Hematopoietic multipotent progenitor cell (in vitro differentiated cells): Measurements from ENCODE around the gene PRRT1. TPM values are rescaled to one million over a fixed set of nuclear protein-coding genes. Genes with fewer than 3 reads are reported as not detected.
"Not testable (repeated sequence)": the region's sequence is repeated elsewhere in the genome, so short reads cannot be mapped to it uniquely, and the experiment has no call there.

ENCODE experiments used
- DNase-seq, 3 donors: peaks; one replicate each; pipeline ENCODE4 v3.0.0-alpha.2; 2011 to 2015; ENCODE audit warnings: low read depth in 2 of 3, low spot score in 2 of 3
- total RNA-seq: library from RNA; depleted of rRNA; stranded (reverse); fragments of >200 nt; gene quantifications from one replicate; pipeline ENCODE4 v1.2.3, GENCODE V29; 2012

Gene PRRT1
- total RNA-seq, 1 donor: 0.27 TPM

- DNase-seq: peak in 1 of 3 donors; percentile 37
Observed at GRCh38 chr6:32152769-32153563, 1.2 kb upstream of the PRRT1 start.

- DNase-seq: no peak
Observed at GRCh38 chr6:32151181-32151862, 417 bp downstream of the PRRT1 start.

- DNase-seq: no peak
Observed at GRCh38 chr6:32149932-32150870, 1.5 kb downstream of the PRRT1 start.

GRCh38 chr6:32149092-32149755 lies 2.5 kb downstream of the PRRT1 start:
- DNase-seq: no peak

GRCh38 chr6:32148289-32149091 lies 3.2 kb downstream of the PRRT1 start:
- peak in 2 of 3 donors; percentile 85 to 93 for DNase-seq

- DNase-seq: peak in 1 of 3 donors; percentile 36
Observed at GRCh38 chr6:32147401-32148132, 4.2 kb downstream of the PRRT1 start.

GRCh38 chr6:32146687-32147086 lies 5.1 kb downstream of the PRRT1 start:
- no peak for DNase-seq

DNA sequence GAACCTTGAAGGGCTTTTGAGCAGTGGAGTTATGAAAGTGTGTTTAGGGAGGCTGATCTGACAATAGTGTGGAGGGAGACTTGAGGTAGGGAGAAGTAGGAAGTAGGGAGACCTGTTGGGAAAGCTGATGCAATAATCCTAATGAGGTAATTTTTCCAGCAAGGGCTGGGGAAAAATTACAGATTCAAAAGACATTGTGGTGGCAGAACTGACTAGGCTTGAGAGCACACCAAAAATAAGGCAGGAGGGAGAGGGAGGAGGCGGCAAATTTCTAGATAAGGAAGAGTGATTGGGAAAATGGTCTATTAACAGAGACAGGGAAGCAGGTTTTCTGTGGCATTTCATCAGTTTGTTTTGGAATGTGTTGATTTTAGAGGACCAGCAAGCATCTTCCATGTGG lies 5.5 kb downstream of the PRRT1 start:
- DNase-seq: no peak

GRCh38 chr6:32144238-32144637 lies 7.5 kb downstream of the PRRT1 start:
- not testable (repeated sequence) for DNase-seq

GRCh38 chr6:32140420-32141046 lies 11.2 kb downstream of the PRRT1 start:
- DNase-seq: no peak

DNA sequence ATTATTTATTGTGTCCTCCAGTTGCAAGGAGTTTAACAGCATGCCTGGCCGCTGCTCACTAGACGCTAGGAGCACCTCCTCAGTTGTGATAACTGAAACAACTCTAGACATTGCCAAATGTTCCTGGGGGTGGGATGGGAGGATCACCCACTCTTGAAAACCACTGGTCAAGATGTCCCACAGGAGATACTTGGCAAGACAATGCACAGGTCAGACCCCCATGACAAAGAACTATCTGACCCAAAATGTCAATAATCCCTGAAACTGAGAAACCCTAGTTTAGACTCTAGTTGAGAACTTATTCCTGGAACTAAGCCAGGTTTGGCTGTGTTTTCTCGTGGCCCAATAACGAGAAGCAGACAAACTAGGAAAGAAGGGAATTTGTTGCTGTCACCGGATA lies 12.1 kb downstream of the PRRT1 start:
- DNase-seq: no peak

GRCh38 chr6:32137454-32137853 lies 14.3 kb downstream of the PRRT1 start:
- DNase-seq: no peak

DNA sequence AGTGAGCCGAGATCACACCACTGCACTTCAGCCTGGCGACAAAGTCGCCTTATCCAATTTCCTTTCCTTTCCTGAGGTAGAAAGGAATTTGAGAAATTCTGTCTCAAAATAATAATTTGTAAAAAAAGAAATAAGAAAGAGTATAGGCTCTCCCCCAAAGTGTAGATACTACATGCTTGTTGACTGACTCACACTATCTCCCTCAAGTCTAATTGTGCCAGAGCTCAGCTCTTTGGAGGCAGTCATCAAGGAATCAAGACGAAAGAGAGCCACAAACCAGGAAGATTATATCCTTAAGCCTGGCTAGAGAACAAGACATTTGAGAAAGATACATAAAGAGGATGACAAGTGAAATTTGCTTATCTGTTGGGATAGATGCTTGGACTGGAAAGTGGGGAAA lies 18.0 kb downstream of the PRRT1 start:
- DNase-seq: no peak

DNA sequence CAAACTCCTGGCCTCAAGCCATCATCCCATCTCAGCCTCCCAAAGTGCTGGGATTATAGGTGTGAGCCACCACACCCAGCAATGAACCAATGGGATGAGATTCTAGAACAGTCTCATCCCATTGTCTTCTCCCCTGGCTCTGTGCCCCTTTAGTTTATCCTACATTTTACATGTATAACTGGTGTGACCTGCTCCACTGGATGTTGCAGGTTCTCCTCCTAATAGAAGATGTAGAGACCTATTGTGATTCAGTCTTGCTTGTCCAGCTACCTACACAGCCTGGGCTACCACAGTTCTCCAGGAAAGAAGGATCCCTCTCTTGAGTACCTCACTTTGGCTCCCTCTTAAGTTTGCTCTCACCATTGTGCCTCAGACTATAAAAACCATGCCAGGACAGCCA lies 19.6 kb downstream of the PRRT1 start:
- DNase-seq: no peak

GRCh38 chr6:32131439-32131948 lies 20.2 kb downstream of the PRRT1 start:
- peak in 1 of 3 donors; percentile 39 for DNase-seq

- no peak for DNase-seq
Observed at GRCh38 chr6:32129297-32130088, 22.2 kb downstream of the PRRT1 start.

DNA sequence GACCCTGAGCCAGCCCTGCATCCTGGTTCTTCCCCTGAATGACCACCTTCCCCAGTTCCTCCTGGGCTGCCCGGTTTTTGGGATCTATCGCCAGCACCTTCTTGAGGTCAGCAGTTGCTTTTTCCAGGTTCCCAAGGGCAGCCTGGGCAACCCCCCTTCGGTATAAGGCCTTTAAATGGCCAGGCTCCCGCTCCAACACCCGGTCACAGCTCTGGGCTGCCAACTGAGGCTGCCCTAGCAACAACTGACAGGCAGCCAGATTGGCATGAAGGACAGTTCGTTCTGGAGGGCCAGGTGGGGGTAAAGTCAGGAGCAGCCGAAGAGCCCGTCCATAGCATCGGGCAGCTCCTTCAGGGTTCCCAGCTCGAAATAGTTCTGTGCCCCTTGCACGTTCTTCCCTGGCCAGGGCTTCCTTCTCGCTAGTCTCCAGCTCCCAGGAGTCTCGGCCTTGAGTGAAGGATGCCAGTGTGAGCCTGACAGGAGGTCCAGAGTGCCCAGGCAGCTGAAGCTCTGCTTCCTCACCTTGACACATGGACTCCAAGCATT lies 22.9 kb downstream of the PRRT1 start:
- no peak for DNase-seq
